Measurements from ENCODE around the gene LRPAP1. TPM values are rescaled to one million over a fixed set of nuclear protein-coding genes. Genes with fewer than 3 reads are reported as not detected.

LRPAP1 gene
- total RNA-seq, 1 experiment from 2014 or later: 126 TPM

DNA sequence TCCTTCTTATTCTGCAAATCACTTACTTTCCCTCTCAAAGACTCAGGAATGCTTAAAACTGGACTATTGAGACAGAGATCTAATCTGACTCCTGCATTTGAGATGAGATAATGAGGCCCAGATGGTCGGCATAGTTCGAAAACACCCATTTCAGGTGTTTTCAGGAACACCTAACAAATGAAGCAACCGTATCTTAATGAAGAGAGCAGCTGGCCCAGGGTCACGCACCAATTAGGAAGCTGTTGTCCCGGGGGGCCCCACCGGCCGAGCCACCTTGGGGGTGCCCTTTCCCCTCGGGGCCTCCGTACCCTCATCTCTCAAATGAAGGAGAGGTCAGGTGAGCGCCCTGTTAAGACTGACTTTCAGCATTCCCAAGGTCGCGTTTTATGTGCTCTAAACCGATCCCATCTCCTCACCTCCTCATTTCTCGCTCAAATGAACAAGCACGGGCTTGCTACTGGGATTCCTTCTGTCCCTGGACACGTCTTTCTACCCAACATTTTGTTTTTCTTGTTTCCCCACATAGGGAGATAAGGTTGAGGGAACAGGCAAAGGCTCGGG lies 824 bp downstream of the LRPAP1 start:
- Histone ChIP-seq H3K36me3 (ENCODE audit: low read depth) (no peaks in the 10 kb centered on the region), H3K4me2 (peak overlapping the region; percentile 93), H3K79me2 (ENCODE audit: low read depth) (peaks cover 16% of the 10 kb centered on the region), H2AFZ (peak overlapping the region; percentile 74; the same call in 1 of the 2 replicates), H3K27me3 (ENCODE audit: insufficient read depth, low read depth) (0 out of 2 replicates have a peak, but pooled peaks cover 6% of the 10 kb centered on the region), H3K9me2 (ENCODE audit: insufficient read depth) (no peaks in the 10 kb centered on the region), H4K20me1 (ENCODE audit: insufficient read depth) (no peaks in the 10 kb centered on the region; the same call in 1 of the 2 replicates), H3K4me1 (replicated peaks; ENCODE audit: insufficient read depth) (peaks cover 8% of the 10 kb centered on the region; the same call in 1 of the 2 replicates), H3K27ac (no peak overlapping the region), H3F3A (ENCODE audit: insufficient read depth, low read depth) (no peaks in the 10 kb centered on the region), H3K9me3 (ENCODE audit: insufficient read depth, low read depth) (no peaks in the 10 kb centered on the region), H3K4me3 (peak overlapping the region; percentile 81)
- TF ChIP-seq EZH2 (IDR thresholded peaks at IDR 0.05; ENCODE audit: low read depth): no peak
- TF ChIP-seq, protein P1, sequence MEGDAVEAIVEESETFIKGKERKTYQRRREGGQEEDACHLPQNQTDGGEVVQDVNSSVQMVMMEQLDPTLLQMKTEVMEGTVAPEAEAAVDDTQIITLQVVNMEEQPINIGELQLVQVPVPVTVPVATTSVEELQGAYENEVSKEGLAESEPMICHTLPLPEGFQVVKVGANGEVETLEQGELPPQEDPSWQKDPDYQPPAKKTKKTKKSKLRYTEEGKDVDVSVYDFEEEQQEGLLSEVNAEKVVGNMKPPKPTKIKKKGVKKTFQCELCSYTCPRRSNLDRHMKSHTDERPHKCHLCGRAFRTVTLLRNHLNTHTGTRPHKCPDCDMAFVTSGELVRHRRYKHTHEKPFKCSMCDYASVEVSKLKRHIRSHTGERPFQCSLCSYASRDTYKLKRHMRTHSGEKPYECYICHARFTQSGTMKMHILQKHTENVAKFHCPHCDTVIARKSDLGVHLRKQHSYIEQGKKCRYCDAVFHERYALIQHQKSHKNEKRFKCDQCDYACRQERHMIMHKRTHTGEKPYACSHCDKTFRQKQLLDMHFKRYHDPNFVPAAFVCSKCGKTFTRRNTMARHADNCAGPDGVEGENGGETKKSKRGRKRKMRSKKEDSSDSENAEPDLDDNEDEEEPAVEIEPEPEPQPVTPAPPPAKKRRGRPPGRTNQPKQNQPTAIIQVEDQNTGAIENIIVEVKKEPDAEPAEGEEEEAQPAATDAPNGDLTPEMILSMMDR (conservative IDR thresholded peaks at IDR 0.05): no peak
- CTCF ChIA-PET: no interaction called here
- POLR2A ChIA-PET (ENCODE audit: unreplicated experiment): no interaction called here
- intact Hi-C loops (cut with micrococcal nuclease; ENCODE audit: unreplicated experiment): loop anchor here (5.0 kb wide), 2 partner anchors 274 to 351 kb away; no protein-coding TSS in a partner anchor
- DNase-seq: no peak
- BruUV-seq (replicated peaks): TSS peak; percentile 56

DNA sequence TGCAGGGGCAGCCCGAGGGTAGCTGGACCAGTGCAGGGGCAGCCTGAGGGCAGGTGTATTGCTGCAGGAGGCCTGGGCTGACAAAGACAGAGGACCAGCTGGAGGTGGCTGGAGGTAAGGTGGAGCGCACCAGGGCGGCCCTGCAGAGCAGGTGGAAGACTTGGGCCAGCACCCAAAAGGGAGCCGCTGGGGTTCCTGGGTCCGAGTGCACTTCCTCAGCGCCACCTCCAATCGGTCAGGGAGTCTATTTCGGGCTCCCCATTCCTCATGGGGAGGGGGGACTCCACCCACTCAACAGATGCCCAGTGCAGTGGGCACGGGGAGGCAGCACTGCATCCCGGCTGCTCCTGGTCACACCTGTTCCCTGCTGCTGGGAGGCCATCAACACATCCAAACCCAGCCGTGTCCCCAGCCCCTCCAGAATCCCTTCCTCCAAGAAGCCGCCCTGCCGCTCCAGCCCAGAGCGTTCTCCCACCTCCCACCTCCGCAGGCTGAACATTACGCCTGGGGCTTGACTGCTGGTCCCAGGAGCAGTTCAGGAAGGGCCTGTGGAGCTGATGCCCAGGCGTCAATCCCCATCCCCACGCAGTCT lies 1.5 kb downstream of the LRPAP1 start:
- no peaks in the 10 kb centered on the region for H3F3A ChIP-seq (ENCODE audit: insufficient read depth, low read depth)
- H3K9me3 ChIP-seq (ENCODE audit: insufficient read depth, low read depth): no peaks in the 10 kb centered on the region
- H3K79me2 ChIP-seq (ENCODE audit: low read depth): peaks cover 16% of the 10 kb centered on the region
- BruUV-seq (replicated peaks): no TSS peak
- POLR2A ChIA-PET (ENCODE audit: unreplicated experiment): no interaction called here
- H3K27me3 ChIP-seq (ENCODE audit: insufficient read depth, low read depth): 0 out of 2 replicates have a peak, but pooled peaks cover 6% of the 10 kb centered on the region
- H3K36me3 ChIP-seq (ENCODE audit: low read depth): no peaks in the 10 kb centered on the region
- peaks cover 8% of the 10 kb centered on the region; the same call in 1 of the 2 replicates for H3K4me1 ChIP-seq (replicated peaks; ENCODE audit: insufficient read depth)
- no peak overlapping the region for H3K27ac ChIP-seq
- intact Hi-C loops (cut with micrococcal nuclease; ENCODE audit: unreplicated experiment): loop anchor here (5.0 kb wide), 2 partner anchors 273 to 352 kb away; no protein-coding TSS in a partner anchor
- TF ChIP-seq EZH2 (IDR thresholded peaks at IDR 0.05; ENCODE audit: low read depth): no peak
- TF ChIP-seq, protein P1 (conservative IDR thresholded peaks at IDR 0.05): no peak
- no peaks in the 10 kb centered on the region for H3K9me2 ChIP-seq (ENCODE audit: insufficient read depth)
- no peak for DNase-seq
- CTCF ChIA-PET: no interaction called here
- H3K4me3 ChIP-seq: peak overlapping the region; percentile 81; the same call in 1 of the 2 replicates
- peak overlapping the region; percentile 93 for H3K4me2 ChIP-seq
- no peak overlapping the region for H2AFZ ChIP-seq
- no peaks in the 10 kb centered on the region; the same call in 1 of the 2 replicates for H4K20me1 ChIP-seq (ENCODE audit: insufficient read depth)

DNA sequence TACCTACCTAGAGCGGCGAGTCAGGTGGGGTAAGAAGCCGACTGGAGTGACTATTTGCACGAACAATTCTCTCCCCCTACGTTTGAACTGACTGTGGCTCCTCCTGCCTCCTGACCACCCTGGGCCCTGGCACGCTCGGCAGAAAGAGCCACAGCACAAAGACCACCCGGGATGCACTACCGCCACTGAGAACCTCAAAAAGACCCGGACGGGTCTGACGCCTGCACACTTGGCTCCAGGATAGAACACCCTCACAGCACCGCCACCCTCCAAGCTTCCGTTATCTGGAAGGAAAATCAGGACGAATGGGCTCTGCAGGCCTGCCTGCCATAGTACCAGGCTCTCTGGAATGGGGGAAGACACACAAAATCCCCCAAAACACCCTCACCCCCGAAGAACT lies 2.2 kb downstream of the LRPAP1 start:
- Histone ChIP-seq H3K9me3 (ENCODE audit: insufficient read depth, low read depth) (no peaks in the 10 kb centered on the region), H3K4me3 (no peak overlapping the region), H2AFZ (no peak overlapping the region), H3K4me2 (no peak overlapping the region), H3K27me3 (ENCODE audit: insufficient read depth, low read depth) (0 out of 2 replicates have a peak, but pooled peaks cover 6% of the 10 kb centered on the region), H4K20me1 (ENCODE audit: insufficient read depth) (no peaks in the 10 kb centered on the region; the same call in 1 of the 2 replicates), H3K79me2 (ENCODE audit: low read depth) (peaks cover 16% of the 10 kb centered on the region), H3K36me3 (ENCODE audit: low read depth) (no peaks in the 10 kb centered on the region), H3K4me1 (replicated peaks; ENCODE audit: insufficient read depth) (peaks cover 8% of the 10 kb centered on the region; the same call in 1 of the 2 replicates), H3K27ac (no peak overlapping the region), H3F3A (ENCODE audit: insufficient read depth, low read depth) (no peaks in the 10 kb centered on the region), H3K9me2 (ENCODE audit: insufficient read depth) (no peaks in the 10 kb centered on the region)
- DNase-seq: no peak
- no TSS peak for BruUV-seq (replicated peaks)
- CTCF ChIA-PET: no interaction called here
- POLR2A ChIA-PET (ENCODE audit: unreplicated experiment): no interaction called here
- intact Hi-C loops (cut with micrococcal nuclease; ENCODE audit: unreplicated experiment): loop anchor here (5.0 kb wide), 2 partner anchors 273 to 352 kb away; no protein-coding TSS in a partner anchor
- TF ChIP-seq, protein P1 (conservative IDR thresholded peaks at IDR 0.05): no peak
- TF ChIP-seq EZH2 (IDR thresholded peaks at IDR 0.05; ENCODE audit: low read depth): no peak

Measured in PC-9 (cell line).